ENCODE measurements around the gene OSTM1. TPM values are rescaled to one million over a fixed set of nuclear protein-coding genes. Genes with fewer than 3 reads are reported as not detected.
A peak's percentile ranks its signal among the peaks of the same experiment; 100 is the strongest.

Gene OSTM1
- total RNA-seq, 1 experiment from 2014 or later, result 78.8 TPM

DNA sequence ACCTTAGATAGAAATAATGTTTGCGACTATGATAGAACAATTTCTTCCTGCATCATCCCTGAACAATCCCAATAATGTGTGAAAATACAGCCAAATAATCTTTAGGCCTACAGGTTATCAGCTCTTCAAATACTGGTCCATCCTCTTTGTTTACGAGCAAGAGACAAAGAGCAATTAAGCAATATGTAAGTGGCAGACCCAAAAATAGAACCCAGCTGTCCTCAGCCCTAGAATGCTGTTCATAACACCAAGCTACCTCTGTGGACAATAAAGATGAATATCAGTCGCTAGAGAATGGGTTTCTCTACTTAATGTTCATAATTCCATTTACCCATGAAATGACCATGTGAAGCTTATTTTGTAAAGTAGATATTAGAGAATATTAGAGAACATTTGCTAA, 28.4 kb upstream of the OSTM1 start:
- DNase-seq (ENCODE audit: low read depth), result no peak

DNA sequence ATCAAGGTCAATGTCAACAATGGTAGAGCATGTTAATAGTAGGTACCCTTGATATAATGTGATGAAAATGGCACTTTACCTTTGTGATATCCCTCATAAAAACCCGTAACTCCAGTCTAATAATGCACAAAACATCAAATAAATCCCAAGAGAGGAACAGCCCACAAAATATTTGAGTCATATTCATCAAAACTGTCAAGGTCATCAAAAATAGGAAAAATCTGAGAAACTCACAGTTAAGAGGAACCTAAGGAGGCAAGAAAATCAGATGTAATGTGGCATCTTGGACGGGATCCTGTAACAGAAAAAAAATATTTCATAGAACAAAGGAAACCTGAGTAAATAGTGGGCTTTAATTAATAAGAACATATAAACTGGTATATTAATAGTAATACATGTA, 25.5 kb upstream of the OSTM1 start:
- no peak for DNase-seq (ENCODE audit: low read depth)

DNA sequence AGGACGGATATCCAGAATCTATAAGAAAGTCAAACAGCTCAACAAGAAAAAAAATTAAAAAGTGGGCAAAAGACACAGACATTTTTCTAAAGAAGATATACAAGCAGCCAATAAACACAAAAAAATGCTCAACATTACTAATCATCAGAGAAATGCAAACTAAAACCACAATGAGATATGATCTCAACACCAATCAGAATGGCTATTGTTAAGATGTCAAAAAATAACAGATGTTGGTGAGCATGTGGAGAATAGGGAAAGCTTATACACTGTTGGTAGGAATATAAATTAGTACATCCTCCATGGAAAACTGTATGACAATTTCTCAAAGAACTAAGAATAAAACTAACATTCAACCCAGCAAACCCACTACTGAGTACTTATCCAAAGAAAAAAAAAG, 23.3 kb upstream of the OSTM1 start:
- DNase-seq (ENCODE audit: low read depth), result peak; percentile 71

DNA sequence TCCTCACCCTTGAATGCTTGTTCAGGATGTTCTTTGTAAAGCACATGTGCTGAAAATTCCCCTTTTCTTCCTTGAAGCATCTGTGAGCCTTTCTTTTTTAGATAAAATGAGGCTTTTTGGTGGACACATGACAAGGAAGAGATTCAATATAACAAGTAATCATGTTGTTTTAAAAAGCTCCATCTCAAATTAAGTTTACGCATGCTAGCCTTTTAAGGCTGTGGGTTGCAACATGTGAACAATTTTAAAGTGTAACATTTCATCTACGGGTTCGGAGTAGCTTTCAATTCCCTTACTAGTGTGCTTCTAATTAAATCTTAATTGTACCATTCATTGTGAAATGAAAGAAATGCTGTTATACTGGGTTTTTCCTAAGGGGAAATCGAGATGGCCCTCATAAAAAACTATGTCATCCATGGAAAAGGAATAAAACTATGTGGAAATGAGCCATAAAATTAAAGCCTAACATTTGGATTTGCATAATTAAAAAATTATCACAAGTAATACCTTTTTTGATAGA, 19.3 kb upstream of the OSTM1 start:
- DNase-seq (ENCODE audit: low read depth), result no peak

DNA sequence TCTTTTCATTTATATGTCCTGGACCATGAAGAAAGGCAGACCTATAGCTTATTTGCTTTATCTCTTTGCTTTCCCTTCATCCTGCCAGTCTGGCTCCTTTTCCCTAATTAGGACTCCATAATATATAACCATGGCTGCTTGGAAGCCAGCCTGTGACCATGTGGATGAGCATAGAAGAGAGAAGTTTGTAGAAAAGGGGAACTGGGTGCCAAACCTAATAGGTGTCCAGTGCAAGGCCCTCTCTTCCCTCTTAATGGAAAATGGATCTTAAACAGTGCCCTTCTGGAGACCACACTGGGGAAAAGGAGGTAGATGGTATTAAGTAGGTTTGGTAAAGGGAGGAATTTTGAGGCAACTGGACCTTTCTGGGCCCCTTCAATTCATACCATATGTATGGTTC, 16.7 kb upstream of the OSTM1 start:
- no peak for DNase-seq (ENCODE audit: low read depth)

DNA sequence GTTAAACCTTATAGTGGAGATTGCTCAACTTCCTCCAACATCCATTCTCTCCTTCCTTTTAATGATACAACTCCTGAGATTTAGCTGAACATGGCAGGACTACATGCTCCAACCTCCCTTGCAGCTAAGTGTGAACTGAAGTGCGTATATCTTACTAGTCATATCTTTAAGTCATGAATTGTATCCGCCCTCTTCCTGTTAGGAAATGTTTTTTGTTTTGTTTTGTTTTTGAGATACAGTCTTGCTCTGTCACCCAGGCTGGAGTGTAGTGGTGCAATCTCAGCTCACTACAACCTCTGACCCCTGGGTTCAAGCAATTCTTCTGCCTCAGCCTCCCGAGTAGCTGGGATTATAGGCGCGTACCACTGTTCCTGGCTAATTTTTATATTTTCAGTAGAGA, 8.8 kb upstream of the OSTM1 start:
- DNase-seq (ENCODE audit: low read depth), result no peak

DNA sequence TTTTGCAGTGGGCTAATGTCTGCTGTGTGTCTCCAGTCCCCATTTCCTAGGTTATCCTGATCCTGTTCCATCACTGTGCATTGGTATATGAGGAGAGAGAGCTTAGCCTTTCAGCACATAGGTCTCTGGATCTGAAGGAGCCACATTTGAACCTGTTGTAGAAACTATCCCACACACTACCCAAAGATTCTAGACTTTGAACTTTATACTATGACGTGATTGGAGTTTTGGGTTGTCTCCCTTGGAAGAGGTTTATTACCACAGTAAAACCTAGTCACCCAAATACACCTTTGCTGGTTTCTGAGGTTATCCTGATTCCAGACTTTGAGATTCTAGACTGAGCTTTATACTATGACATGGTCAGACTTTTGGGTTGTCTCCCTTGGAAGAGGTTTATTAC, 8.0 kb upstream of the OSTM1 start:
- no peak for DNase-seq (ENCODE audit: low read depth)

DNA sequence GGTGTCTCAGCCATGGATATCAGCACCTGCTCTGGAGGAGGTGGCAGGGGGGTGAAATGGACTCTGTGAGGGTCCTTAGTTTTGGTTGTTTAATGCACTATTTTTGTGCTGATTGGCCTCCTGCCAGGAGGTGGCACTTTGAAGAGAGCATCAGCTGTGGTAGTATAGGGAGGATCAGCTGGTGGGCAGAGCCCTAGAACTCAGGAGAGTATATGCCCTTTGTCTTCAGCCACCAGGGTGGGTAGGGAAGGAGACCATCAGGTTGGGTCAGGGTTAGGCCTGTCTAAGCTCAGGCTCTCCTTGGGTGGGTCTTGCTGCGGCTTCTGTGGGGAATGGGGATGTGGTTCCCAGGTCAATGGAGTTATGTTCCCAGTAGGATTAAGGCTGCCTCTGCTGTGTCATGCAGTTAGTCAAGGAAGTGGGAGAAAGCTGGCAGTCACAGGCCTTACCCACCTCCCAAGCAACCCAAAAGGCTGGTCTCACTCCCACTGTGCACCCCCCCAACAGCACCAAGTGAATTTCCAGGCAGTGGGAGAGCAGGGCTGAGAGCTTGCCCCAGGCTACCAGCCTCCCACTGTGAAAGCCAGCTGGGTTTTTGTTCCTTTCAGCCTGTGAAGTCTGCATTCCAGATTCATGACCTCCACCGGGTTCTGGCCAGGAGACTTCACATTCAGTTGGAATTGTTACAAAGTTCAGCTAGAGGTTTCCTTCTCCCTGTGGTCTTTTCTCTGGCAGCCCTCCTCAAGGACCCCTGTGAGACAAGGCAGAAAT, 5.7 kb upstream of the OSTM1 start:
- peak; percentile 92 for DNase-seq (ENCODE audit: low read depth)

DNA sequence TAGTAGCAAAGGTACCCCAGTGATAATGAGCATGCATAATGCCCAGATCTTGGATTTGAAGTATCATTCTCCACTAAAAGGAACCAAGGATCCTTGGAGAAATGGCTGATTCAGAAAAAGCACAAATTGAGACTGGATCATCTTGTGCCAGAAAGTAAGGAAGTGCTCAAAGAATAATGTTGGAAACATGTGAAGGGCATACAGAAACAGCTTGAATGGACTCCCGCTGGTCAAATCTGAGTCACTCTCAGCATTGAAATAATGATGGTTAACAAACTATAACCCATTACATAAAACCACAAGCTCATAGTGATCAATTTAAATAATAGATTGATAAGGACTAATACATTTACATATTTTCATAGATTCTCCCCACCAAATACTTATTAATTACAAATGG, 3.6 kb upstream of the OSTM1 start:
- no peak for DNase-seq (ENCODE audit: low read depth)

DNA sequence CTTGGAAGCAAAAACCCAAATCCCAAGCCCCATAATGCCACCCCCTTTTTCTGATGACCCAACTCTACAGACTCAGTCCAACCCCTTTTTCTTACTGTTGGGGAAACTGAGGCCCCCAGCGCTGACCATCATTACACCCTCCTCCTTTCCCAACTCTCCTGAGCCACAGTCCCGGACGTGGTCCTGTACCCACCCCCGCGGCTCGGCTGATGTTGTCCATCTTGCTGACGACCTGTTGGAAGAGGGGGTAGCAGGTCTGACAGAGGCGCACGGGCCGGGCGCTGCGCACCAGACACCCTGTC, 533 bp downstream of the OSTM1 start:
- peak; percentile 45 for DNase-seq (ENCODE audit: low read depth)

DNA sequence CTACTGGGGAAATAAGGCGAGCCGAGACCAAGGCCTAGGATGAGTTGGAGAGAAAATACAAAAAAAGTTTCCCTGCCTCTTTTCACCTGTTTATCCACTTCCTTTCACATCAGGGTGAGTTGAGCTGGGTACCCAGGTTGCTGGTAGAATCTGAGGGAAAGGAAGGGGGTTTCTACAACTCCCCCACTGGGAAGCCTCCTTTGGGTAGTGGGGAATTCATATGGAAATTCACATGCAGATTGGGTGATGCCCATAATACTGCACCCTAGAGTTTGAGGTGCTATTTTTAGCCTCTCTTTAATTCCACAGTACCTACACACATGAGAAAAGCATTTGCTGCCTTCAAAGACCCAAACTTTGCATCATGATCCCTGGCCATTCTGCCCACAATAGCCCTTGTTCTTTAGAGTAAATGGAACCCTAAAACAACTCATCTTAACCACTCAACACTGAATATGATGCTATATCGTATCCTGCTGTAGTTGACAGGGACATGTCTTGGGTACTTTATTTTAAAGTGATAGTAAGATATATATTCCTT, 2.7 kb downstream of the OSTM1 start:
- no peak for DNase-seq (ENCODE audit: low read depth)

DNA sequence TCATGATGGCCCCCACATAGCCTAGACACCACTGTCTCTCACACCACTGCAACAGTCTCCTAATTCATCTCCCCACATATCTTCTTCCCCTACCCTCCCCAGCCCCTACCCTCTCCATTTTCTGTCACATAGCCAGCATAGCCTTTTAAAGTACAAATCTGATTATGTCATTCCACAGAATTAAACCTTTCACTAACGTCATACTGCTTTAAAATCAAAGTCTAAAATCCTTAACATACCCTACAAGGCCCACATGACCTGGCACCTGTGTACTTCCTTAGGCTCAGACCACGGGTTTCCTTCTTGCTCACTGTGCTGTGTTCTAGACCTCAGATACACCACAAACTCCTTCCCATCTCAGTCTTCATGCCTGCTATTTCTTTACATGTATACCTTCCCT, 5.9 kb downstream of the OSTM1 start:
- DNase-seq (ENCODE audit: low read depth), result no peak

DNA sequence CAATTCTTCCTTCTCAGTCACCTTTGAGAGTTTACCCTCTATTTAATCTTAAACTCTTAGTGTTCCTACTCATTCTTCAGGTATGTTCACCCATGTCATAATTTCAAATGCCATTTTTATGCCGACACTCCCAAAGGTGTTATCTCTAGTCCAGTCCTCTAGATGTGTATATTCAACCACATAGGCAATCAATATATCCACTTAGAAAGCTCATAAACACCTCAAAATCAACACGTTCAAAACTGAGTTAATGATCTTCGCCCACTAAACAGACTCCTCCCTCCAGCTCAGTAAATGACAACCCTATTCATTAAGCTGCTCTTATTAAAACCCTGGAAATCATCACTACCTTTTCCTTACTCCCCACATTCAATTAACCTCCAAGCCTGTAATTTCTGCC, 6.4 kb downstream of the OSTM1 start:
- DNase-seq (ENCODE audit: low read depth), result no peak

DNA sequence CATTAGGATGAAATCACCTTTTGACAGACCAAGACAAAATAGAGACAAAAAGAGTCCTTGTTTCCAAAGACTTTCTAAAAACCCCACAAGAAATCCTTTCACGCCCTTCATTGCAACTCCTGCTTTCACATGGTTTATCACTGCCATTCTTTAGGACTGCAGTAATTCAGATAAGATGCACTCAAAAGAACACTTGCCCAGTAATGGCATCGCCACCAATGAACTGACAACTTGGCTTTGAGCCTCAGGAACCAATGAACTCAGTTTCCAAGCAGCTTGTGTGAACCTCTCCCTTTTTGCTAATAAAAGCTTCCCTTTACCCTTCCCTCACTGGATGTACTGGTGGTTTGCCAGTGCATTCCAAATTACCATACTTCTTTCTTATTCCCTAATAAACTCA, 21.8 kb downstream of the OSTM1 start:
- DNase-seq (ENCODE audit: low read depth), result no peak

DNA sequence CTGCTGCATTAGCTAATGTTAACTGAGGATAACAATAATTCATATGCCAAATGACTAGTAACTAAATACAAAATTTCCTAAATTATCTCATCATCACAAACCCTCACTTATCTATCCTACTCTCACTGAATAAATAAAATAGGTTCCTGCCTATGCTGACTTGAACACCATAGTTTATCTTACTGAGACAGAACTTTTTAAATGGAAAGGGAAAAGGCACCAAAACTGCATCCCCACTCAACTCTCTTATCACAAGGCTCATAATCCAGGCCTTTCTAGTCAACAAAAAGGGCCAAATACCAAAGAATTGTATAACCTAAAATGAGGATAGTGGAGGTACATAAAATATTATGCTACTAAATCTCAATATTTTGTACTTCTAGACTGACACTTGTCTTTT, 23.1 kb downstream of the OSTM1 start:
- no peak for DNase-seq (ENCODE audit: low read depth)

DNA sequence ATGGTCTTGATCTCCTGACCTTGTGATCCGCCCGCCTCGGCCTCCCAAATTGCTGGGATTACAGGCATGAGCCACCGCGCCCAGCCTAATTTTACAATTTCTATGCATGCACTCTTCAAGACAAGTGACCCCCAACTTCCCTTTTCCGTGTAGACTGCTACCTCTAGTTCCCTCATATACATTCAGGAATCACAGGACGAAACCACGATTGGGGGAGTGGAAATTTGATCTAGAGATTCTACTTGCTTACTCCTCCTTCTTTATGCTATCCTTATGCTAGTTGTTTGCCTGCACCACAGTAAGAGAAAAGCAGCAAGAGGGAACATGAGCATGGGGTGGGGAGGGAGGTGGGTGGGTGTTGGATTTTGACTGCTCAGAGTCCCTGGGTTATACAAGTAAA, 34.9 kb downstream of the OSTM1 start:
- no peak for DNase-seq (ENCODE audit: low read depth)

DNA sequence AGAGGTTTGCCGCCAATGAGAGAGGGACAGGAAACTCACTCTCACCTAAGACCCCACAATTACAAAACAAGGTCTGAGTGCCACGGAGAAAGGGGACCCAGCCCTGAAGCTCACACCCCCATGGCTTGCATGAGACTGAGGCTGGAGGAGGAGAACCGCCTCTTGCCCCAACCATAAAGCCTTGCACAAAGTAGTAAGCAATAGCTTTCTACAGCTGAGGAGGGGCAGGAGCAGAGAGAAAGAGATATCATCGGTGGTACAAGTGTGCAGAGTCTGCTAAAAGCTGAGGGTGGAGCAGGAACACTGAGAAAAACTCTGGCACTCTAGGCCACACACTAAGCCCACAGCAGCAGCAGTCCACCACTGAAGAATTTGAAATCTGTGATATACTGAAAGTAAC, 37.7 kb downstream of the OSTM1 start:
- no peak for DNase-seq (ENCODE audit: low read depth)

DNA sequence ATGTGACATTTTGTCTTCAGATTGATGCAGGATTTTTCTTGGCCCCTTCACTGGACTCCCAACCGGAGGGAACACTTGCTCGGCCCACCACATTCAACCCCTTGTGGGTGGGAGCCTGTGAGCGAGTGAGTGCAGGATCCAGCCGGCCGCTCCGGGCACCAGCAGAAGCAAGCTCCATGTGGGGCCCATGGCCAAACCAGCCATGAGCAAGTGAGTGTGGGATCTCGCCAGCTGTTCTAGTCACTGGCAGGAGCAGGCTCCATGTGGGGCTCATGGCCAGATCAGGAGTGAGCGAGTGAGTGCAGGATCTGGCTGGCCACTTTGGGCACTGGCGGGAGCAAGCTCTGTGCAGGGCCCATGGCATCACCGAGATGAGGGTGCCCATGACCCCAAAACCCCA, 42.6 kb downstream of the OSTM1 start:
- DNase-seq (ENCODE audit: low read depth), result no peak

DNA sequence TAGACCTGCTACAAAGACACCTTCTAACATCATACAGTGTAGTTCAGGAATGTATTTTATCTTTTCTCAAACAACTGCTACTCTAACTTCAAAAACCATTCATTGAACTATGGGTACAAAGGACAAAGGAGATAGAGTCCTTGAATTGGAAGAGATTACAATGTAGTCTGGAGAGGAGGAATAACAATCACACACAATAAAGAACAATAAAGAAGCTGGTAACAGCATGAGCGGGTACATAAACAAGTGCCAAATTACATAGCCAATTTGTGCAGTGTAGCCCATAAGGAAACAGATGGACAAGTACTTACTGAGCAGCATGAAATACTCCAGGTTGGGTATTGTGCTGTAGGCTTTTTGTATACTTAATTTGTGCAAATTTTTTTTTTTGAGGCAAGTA, 44.3 kb downstream of the OSTM1 start:
- DNase-seq (ENCODE audit: low read depth), result no peak

DNA sequence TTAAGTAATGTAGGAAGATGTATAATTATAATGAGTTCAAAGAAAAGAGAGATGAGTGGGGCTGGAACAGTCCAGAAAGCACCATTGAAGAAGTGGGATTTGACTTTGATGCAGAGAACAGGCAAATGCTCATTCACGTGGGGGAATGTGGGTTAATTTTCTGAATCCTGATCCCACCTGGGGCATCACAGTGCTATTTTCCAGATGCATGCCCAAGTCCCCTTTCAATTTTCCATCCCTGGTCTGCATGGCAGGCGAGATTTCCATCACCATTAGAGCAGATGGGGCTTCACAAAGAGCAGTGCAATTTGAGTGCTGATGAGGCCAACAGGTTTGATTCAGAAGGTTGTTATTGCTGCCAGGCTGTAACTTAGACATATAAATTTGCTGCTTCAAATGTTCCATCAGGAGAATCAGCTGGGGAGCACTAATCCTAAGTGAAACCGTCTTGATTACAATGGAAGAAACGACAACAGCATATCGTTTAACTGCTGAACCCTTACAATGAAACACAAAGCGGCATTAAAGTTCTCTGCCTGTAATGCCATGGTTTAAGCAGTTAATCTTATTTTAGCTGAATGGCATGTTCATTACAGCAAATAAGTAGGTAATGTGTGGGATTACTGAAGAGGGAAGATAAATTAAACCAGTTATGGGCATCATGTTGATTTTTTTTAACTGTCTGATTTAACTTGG, 45.2 kb downstream of the OSTM1 start:
- DNase-seq (ENCODE audit: low read depth), result no peak

DNA sequence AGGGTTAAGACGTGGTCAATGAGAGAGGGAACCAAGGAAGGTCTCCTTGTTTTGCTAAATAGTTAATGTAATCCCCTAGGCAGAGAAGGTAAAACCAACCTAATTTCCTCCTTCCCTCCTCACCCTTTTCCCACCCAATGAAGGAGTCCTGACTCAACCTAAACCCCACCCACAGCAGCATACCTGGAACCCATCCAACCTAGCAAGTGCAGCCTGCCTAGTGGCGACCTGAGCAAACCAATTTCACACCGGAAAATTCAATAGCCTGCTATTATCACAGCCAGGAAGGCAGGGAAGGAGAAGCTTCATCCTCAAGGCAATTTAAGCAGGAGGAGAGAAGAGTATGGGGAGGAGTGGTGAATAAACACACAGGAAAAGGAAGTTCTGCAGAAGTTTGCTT, 46.9 kb downstream of the OSTM1 start:
- DNase-seq (ENCODE audit: low read depth), result peak; percentile 32

DNA sequence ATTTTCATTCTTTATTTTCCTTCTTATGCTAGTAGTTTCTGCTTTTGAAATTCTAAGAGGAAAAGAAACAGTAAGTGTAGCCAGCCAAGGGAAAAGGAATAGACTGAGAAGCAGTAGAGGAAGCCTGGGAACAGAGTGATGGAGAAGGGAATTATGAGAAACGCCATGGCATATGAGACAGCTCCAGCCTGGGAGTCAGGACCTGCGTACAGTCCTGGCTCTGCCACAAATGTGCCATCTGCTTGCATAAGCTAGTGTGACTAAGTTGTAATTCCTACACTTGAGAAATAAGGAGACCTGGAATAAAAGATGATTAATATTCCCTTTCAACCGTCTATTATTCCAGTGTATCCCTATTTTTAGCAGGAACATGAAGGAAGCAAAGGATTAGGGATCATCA, 47.5 kb downstream of the OSTM1 start:
- no peak for DNase-seq (ENCODE audit: low read depth)

DNA sequence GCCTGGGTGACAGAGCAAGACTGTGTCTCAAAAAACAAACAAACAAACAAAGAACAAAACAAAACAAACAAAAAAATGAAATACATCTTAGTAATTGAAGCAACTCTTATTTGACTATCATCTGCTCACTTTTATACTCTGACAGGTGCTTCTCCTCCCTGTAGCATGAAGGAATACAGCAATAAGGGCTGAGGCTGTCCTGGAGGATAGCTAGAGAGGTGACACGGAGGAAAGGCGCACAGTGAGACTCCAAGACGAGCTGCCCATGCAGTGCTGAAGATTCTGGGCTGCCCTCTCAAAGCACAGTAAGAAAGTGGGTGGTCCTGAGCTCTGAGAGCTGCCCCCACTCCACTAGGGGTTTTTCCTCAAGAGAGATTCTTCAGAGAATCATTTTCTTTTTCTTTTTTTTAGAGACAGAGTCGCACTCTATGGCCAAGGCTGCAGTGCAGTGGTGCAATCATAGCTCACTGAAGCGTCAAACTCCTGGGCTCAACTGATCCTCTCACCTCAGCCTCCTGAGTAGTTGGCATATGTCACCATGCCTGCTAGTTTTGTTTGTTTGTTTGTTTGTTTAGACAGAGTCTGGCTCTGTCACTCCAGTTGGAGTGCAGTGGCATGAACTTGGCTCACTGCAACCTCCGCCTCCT, 50.0 kb downstream of the OSTM1 start:
- DNase-seq (ENCODE audit: low read depth), result no peak
